Mononuclear cell (primary cell): ENCODE data around the gene PAK1. TPM values are rescaled to one million over a fixed set of nuclear protein-coding genes. Genes with fewer than 3 reads are reported as not detected.
A peak's percentile ranks its signal among the peaks of the same experiment; 100 is the strongest.

Experiments
- H3K27me3 ChIP-seq: 2 replicates; pipeline ENCODE4 v1.6.0; 2011; ENCODE audit warnings: low read length, control low read depth; ENCODE audit not compliant: insufficient read depth
- H3K4me1 ChIP-seq: 2 replicates; pipeline ENCODE4 v1.5.1; 2011; ENCODE audit warnings: mild to moderate bottlenecking, low read length, control low read depth; ENCODE audit not compliant: insufficient read depth
- H3K4me3 ChIP-seq: 2 replicates; pipeline ENCODE4 v1.5.1; 2011; ENCODE audit warnings: mild to moderate bottlenecking, low read length, moderate library complexity
- H3K9me3 ChIP-seq: 2 replicates; pipeline ENCODE4 v1.5.1; 2011; ENCODE audit warnings: low read depth, mild to moderate bottlenecking, control low read depth, low read length
- total RNA-seq: library from RNA; depleted of rRNA; stranded (reverse); fragments of >200 nt; gene quantifications from one replicate; pipeline ENCODE4 v1.2.3, GENCODE V29; 2012

The PAK1 gene
- total RNA-seq, result 29.2 TPM

DNA sequence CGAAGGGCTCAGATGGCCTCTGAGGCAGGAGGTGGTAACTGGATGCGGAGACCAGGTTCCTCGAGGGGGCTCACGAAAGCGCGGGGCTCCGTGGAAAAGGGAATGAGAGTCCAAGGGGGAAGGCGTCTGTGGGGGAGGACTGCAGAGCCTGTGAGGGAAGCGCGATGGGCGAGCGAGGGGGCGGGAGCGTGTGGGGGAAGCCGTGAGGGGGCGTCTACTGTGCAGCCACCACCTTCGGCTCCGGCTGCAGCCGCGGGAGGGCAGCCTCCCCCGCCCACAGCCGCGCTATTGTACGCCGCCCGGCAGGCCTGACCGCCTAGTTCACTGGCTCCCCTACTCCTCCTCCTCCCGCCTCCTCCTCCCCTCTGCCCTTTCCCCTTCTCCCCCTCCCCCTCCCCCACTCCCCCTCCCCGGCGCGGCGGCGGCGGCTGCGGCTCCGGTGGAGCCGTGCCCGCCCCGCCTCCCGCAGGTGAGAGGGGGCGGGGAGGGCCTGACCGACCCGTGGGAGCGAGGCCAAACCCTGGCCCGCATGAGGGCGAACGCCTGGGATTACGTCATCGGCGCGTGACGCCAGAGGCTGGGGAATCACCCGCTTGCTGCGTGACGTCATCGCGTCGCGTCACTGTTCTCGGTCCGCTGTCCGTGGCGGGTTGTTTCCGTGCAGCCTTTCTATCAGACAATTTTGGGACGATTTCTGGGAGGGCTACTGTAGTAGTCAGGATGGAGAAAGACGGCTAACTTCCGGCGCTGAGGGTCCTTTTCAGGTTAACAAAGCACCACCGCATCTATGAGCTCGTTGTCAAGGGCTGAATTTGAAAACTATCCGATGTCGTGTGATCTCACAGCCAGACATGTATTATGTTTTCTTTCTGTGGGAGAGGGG is at the start of gene PAK1:
TSS of gene PAK1 (minus strand) at position 294 of the 883 bp plus-strand sequence. CDS start 81,574 bp downstream, outside the sequence.
- H3K27me3 ChIP-seq, result peaks cover 7% of the 10 kb centered on the region
- no peaks in the 10 kb centered on the region for H3K9me3 ChIP-seq
- peak within 1 kb of the TSS; percentile 41 for H3K4me3 ChIP-seq
- H3K4me1 ChIP-seq, result peaks cover 19% of the 10 kb centered on the region

DNA sequence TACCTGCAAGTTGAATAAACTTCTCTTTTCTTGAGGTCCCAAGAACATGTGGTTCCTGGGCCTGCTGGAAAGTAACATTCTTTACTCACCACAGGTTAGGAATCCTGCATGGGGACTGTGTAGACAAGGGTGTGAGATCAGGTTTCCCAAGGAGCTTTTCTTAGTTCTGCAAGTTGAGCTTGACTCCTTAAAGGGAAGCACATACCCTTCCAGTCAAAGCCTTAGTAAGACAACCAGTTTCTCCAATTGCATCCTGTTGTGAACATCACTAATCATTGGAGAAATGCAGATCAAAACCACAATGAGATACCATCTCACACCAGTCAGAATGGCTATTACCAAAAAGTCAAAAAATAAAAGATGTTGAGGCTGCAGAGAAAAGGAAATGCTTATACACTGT is 48.3 kb upstream of the PAK1 start:
- Histone ChIP-seq H3K4me1 (no peaks in the 10 kb centered on the region), H3K27me3 (no peaks in the 10 kb centered on the region), H3K4me3 (no peak overlapping the region), H3K9me3 (no peaks in the 10 kb centered on the region)

DNA sequence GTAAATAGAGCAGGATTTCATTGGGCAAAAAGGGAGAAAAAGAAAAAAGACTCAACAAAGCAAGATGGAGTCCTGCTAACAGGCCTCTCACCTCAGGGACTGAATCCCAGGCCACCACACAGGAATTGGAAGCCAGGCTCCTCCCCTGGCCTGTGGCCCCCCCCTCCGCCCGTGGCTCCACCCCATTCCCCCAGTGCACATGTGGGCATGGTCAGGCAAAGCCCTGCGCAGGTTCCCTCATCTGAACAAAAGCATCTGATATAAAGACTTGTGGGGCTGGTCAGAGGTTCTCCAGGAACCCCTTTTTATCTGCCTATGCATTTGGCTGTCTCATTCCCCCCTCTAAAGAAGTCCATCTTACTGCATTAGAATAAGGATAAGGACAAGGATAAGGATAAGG is 46.0 kb upstream of the PAK1 start:
- H3K4me3 ChIP-seq, result no peak overlapping the region
- no peaks in the 10 kb centered on the region for H3K4me1 ChIP-seq
- no peaks in the 10 kb centered on the region for H3K27me3 ChIP-seq
- no peaks in the 10 kb centered on the region for H3K9me3 ChIP-seq

DNA sequence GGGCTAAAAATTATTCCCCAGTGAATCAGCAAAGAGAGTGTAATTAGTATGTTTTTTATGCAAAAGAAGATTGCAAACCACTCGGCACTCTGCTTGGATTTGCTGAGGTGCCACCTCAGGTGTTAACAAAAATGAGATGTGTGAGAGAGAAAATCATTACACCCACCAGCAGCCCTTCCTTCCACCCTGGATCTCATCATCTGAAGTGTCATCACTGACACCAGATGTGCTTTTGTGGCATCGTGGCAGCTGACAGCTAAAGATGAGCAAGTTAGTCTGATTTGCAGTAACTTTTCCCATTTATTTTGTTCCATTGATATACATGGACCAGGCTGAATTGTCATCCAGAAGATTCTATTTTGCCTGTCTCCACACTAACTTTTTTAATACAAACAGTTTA is 44.6 kb upstream of the PAK1 start:
- Histone ChIP-seq H3K4me3 (no peak overlapping the region), H3K4me1 (no peaks in the 10 kb centered on the region), H3K27me3 (no peaks in the 10 kb centered on the region), H3K9me3 (no peaks in the 10 kb centered on the region)

DNA sequence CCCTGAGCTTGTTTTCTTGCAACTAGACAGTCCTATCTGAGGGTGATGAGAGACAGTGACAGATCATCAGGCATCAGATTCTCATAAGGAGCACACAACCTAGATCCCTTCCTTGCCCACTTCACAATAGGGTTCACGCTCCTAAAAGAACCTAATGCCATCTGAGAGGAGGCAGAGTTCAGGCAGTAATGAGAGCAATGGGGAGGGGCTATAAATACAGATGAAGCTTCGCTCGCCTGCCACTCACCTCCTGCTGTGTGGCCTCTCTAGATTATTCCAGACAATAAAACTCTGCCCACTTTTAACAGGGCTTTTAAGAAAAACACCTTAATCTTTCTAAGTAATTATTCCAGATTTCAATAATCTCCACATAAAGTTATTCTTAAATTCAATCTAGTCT is 43.9 kb upstream of the PAK1 start:
- Histone ChIP-seq H3K27me3 (no peaks in the 10 kb centered on the region), H3K4me3 (no peak overlapping the region), H3K9me3 (no peaks in the 10 kb centered on the region), H3K4me1 (peaks cover 2% of the 10 kb centered on the region)

DNA sequence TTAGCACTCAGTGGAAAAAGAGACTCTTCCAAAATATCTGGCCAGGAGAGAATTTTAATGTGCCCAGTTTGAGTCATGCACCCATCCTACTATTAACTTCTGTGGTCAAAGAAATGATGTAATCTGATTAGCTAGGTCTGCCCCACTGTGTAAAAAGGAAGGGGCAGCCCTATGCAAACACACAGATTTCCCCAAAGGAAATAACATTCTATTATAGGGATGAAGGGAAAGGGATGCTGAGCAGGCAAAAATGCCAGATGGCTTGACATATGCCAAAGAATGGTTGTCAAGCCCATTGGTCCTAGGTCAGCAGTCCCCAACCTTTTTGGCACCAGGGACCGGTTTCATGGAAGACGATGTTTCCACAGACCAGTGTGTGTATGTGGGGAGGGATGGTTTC is 43.3 kb upstream of the PAK1 start:
- H3K27me3 ChIP-seq, result no peaks in the 10 kb centered on the region
- peaks cover 7% of the 10 kb centered on the region for H3K4me1 ChIP-seq
- no peak overlapping the region for H3K4me3 ChIP-seq
- no peaks in the 10 kb centered on the region for H3K9me3 ChIP-seq

DNA sequence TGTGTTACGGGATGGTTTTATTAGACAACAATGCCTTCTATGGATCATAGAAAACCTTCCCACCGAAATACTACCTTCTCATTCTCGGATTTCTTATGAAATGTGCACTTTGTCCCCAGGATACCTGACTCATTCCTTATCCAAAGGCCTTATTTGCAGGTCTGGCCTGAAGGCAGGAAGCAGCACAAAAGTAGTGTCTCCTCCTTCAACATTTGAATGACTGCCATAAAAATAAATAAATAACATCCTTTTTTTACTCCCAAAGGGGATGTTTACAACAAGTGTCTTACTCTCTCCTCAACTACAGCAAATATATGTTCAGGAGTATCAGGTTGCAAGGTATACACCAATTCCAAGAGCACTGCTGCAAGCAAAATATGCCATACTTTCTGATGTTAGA is 41.6 kb upstream of the PAK1 start:
- no peaks in the 10 kb centered on the region for H3K27me3 ChIP-seq
- no peaks in the 10 kb centered on the region for H3K9me3 ChIP-seq
- peaks cover 24% of the 10 kb centered on the region for H3K4me1 ChIP-seq
- no peak overlapping the region for H3K4me3 ChIP-seq

DNA sequence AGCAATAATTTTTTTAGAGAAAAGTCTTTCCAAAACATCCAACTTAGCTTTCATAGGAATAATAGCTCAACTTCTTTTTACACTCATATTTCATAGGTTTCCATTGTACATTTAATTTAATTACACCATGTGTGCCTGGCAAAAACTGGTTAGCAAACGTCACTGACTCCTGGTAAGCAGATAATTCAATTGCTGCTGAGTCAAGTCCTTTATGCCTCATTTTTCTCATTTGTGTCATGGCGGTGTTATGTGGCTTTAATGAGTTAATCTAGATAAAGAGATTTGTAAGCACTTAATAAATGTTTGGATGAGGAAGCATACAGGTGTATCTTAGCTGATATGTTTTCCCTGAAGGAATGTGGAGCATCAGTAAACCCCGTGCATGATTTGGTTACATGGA is 41.2 kb upstream of the PAK1 start:
- Histone ChIP-seq H3K4me1 (peaks cover 24% of the 10 kb centered on the region), H3K9me3 (no peaks in the 10 kb centered on the region), H3K4me3 (no peak overlapping the region), H3K27me3 (no peaks in the 10 kb centered on the region)

DNA sequence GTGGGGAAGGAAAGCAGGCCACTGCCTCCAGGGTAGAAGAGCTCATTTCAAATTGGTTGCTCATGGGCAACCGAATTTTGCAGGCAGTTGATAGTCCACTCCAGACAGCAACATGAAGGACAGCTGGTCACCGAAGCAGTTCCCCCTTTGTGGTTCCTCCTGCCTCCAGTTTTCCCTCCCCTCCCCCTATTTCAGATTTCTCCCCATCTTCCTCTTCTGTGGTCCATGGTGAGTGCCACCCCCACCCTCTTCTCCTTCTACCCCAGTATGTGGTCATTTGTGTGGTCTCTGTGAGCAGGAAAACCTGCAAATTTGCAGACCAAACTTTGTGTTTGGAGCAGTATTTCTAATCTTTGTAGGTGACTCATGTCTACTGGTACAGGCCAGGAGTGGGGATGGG is 38.2 kb upstream of the PAK1 start:
- H3K9me3 ChIP-seq, result no peaks in the 10 kb centered on the region
- H3K4me3 ChIP-seq, result no peak overlapping the region

DNA sequence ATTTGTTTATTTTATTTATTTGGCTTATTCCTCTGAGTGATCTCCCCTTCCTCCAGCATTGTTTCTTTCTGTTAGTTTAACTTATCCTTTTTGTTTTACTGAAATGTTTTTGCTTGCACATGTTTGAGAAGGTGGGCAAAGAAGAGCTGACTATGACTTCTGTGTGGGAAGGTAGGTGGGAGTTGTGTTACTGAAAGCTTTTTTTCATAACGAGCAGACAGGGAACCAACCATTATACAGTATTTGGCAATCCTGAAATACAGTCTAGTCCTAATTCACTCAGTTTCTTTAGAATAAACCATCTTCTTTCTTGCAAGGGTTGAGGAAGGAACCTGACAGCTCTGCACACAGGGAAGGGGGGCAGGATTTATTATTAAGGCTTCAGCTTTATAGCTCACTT is 37.0 kb upstream of the PAK1 start:
- H3K4me1 ChIP-seq, result peaks cover 24% of the 10 kb centered on the region
- no peak overlapping the region for H3K4me3 ChIP-seq
- no peaks in the 10 kb centered on the region for H3K9me3 ChIP-seq
- H3K27me3 ChIP-seq, result no peaks in the 10 kb centered on the region

More for the DNA sequence above, 38.2 kb upstream of the PAK1 start:
- Histone ChIP-seq H3K4me1 (peaks cover 24% of the 10 kb centered on the region), H3K27me3 (no peaks in the 10 kb centered on the region)

DNA sequence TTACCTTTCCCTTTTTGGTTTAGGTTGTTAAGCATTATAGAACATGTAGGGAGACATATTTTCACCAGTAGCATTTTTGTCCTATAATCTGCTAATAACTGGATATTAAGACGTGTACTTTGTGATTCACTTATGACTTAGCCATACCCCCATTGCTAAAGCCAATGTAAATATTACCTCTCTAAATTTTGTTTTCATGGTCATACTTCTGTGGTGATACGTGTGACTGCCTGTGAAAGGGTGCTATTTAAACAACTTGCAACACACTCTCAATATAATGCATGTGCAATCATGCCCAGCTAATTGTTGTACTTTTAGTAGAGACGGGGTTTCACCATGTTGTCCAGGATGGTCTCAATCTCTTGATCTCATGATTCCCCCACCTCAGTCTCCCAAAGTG is 36.2 kb upstream of the PAK1 start:
- Histone ChIP-seq H3K27me3 (no peaks in the 10 kb centered on the region), H3K4me1 (peaks cover 26% of the 10 kb centered on the region), H3K9me3 (no peaks in the 10 kb centered on the region), H3K4me3 (no peak overlapping the region)

DNA sequence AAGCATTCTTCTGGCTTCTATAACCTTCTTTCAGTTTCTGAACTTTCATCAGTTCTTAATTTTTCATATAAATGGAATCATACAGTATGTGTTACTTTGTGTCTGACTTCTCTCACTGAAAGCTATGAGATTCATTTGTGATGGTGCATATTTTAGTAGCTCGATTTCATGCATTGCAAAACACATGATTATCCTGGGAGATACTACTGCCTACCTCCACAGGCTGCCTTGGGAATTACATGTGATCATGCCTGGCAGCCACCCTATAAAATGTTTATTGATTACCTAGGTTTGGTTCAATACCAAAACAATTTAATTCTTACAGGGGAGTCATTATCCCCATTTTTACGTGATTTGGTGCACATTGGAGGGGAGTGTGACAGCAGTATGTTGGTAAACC is 34.1 kb upstream of the PAK1 start:
- no peaks in the 10 kb centered on the region for H3K27me3 ChIP-seq
- peaks cover 33% of the 10 kb centered on the region for H3K4me1 ChIP-seq
- no peaks in the 10 kb centered on the region for H3K9me3 ChIP-seq
- H3K4me3 ChIP-seq, result no peak overlapping the region

DNA sequence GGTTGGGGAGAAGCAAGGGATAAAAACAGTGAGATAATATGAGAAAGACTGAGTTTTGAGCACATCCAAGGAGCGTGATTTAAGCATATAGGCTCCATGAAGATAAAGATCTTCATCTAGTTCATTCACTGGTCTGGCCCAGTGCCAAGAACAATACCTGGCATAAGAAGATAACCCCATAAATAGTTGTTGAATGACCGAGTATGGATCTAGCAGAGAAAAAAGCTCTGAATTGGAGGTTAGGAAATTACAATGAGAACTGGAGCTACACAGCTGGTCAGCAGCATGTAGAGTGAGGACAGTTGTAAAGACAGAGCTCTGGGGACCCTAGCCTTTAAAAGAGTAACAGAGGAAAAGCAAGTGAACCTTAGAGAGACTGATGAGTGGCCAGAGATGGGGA is 33.0 kb upstream of the PAK1 start:
- H3K4me1 ChIP-seq, result peaks cover 32% of the 10 kb centered on the region

DNA sequence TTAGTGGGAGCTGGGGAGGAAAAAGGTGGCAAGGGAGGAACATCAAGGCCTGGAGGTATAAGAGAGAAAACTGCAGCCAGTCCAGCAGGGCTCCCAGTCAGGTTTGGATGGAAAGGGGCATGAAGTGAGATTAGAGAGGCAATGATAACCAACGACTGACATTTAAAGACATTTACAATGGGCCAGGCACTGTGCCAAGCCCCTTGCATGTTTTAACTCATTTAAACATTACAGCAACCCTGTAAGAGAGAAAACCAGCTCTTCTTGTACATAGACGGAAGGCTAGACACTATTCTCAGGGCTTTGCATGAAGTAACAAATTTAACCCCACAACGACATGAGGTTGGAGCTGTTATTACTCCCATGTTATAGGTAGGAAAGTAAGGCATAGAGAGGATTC is 32.1 kb upstream of the PAK1 start:
- Histone ChIP-seq H3K9me3 (no peaks in the 10 kb centered on the region), H3K27me3 (no peaks in the 10 kb centered on the region), H3K4me3 (no peak overlapping the region), H3K4me1 (peaks cover 32% of the 10 kb centered on the region)

More for the DNA sequence above, 33.0 kb upstream of the PAK1 start:
- no peak overlapping the region for H3K4me3 ChIP-seq
- H3K9me3 ChIP-seq, result no peaks in the 10 kb centered on the region
- H3K27me3 ChIP-seq, result no peaks in the 10 kb centered on the region

DNA sequence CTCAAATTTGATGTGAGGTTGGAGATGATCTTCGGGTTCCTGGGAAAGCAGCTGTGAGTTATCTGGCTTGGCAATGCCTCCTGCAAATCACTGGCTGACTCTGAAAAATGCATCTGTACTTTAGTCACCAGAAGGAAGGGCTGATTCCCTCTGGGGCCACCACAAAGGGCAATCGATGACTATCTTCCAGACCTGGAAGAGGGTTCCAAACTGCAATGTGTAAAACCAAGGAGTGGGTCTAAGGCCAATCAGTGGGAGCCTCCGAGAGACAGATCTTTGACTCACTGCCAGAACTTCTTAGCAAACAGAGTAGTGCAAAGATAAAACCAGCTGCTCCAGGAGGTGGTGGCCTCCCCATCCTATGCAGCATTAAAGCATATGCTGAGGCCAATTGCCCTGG is 29.1 kb upstream of the PAK1 start:
- H3K4me1 ChIP-seq, result peaks cover 34% of the 10 kb centered on the region
- H3K4me3 ChIP-seq, result no peak overlapping the region
- H3K27me3 ChIP-seq, result no peaks in the 10 kb centered on the region
- no peaks in the 10 kb centered on the region for H3K9me3 ChIP-seq

DNA sequence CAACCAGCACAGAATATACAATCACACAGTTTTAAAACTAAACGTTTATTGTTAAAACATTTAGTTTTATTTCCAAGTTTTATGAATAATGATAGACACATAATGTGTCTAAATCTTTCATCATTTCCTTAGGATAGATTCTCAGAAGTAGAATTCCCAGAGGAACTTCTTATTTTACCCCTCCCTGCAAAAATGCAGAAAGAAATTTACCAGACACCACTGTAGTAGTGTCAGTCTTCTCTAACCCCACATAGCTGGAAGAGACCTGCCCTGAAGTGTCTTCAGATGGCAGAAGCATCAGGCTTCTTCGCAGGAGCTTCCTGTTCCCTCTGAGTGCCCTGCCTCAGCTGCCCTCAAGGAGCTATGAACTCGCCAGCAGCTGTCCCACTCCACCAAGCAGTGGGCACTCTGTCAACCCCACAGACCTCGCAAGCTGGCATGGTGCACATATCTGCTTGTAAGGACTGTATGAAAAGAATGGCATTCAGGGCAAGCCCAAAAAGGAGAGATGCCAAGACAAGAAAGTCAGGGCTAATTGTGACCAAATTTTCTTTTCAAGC is 28.5 kb upstream of the PAK1 start:
- Histone ChIP-seq H3K4me3 (no peak overlapping the region), H3K9me3 (no peaks in the 10 kb centered on the region), H3K4me1 (peaks cover 34% of the 10 kb centered on the region), H3K27me3 (no peaks in the 10 kb centered on the region)
